Measurements from ENCODE around the gene SRRM3. TPM values are rescaled to one million over a fixed set of nuclear protein-coding genes. Genes with fewer than 3 reads are reported as not detected.

SRRM3 gene
- polyA plus RNA-seq, 1 donor from 2014 or later = 34.9 TPM

GRCh38 chr7:76185187-76185896, 16.4 kb upstream of the SRRM3 start:
- Histone ChIP-seq H3K9ac (ENCODE audit: low read length) (peak overlapping the region; percentile 63), H3K4me2 (ENCODE audit: low read length) (no peak overlapping the region), H4K20me1 (ENCODE audit: insufficient read depth) (no peaks in the 10 kb centered on the region), H2AFZ (ENCODE audit: low read depth, low read length) (peak overlapping the region; percentile 71), H3K79me2 (replicated peaks; ENCODE audit: insufficient read depth, low read length) (no peaks in the 10 kb centered on the region), H3K4me3 (ENCODE audit: low read length) (peak overlapping the region; percentile 25), H3K9me2 (ENCODE audit: insufficient read depth, low read length) (no peaks in the 10 kb centered on the region), H3F3A (ENCODE audit: insufficient read depth, low read length, poor library complexity, severe bottlenecking) (no peaks in the 10 kb centered on the region), H3K27ac (ENCODE audit: low read length) (peak overlapping the region; percentile 81), H3K36me3 (ENCODE audit: insufficient read depth, low read length) (no peaks in the 10 kb centered on the region), H3K27me3 (ENCODE audit: insufficient read depth, low read depth, low read length) (no peaks in the 10 kb centered on the region), H3K9me3 (ENCODE audit: low read length) (no peaks in the 10 kb centered on the region)
- TF ChIP-seq TAF1 (IDR thresholded peaks at IDR 0.05; ENCODE audit: low read depth) (no peak), EP300 (conservative IDR thresholded peaks at IDR 0.05; ENCODE audit: poor library complexity, severe bottlenecking) (peak; percentile 42)

GRCh38 chr7:76187272-76187671, 14.4 kb upstream of the SRRM3 start:
- H3K4me3 ChIP-seq (ENCODE audit: low read length) = no peak overlapping the region
- H3K9me3 ChIP-seq (ENCODE audit: low read length) = no peaks in the 10 kb centered on the region
- no peaks in the 10 kb centered on the region for H4K20me1 ChIP-seq (ENCODE audit: insufficient read depth)
- no peaks in the 10 kb centered on the region for H3K79me2 ChIP-seq (replicated peaks; ENCODE audit: insufficient read depth, low read length)
- no peak overlapping the region for H2AFZ ChIP-seq (ENCODE audit: low read depth, low read length)
- H3K4me2 ChIP-seq (ENCODE audit: low read length) = no peak overlapping the region
- H3F3A ChIP-seq (ENCODE audit: insufficient read depth, low read length, poor library complexity, severe bottlenecking) = no peaks in the 10 kb centered on the region
- H3K9me2 ChIP-seq (ENCODE audit: insufficient read depth, low read length) = no peaks in the 10 kb centered on the region
- TF ChIP-seq POLR2AphosphoS5 (IDR thresholded peaks at IDR 0.05) (no peak), RAD21 (conservative IDR thresholded peaks at IDR 0.05) (no peak), EZH2 (IDR thresholded peaks at IDR 0.05; ENCODE audit: borderline replicate concordance, insufficient read depth, low read length, poor library complexity, severe bottlenecking) (no peak), CTCF (IDR thresholded peaks at IDR 0.05; ENCODE audit: poor library complexity, severe bottlenecking) (no peak), REST (IDR thresholded peaks at IDR 0.05; ENCODE audit: borderline replicate concordance) (no peak)
- no peak overlapping the region for H3K27ac ChIP-seq (ENCODE audit: low read length)
- H3K36me3 ChIP-seq (ENCODE audit: insufficient read depth, low read length) = no peaks in the 10 kb centered on the region
- no peak overlapping the region for H3K9ac ChIP-seq (ENCODE audit: low read length)
- H3K27me3 ChIP-seq (ENCODE audit: insufficient read depth, low read depth, low read length) = no peaks in the 10 kb centered on the region

GRCh38 chr7:76189276-76189675, 12.4 kb upstream of the SRRM3 start:
- Histone ChIP-seq H3K36me3 (ENCODE audit: insufficient read depth, low read length) (no peaks in the 10 kb centered on the region), H3K27me3 (ENCODE audit: insufficient read depth, low read depth, low read length) (no peaks in the 10 kb centered on the region), H3K27ac (ENCODE audit: low read length) (no peak overlapping the region), H3K79me2 (replicated peaks; ENCODE audit: insufficient read depth, low read length) (no peaks in the 10 kb centered on the region), H3K9ac (ENCODE audit: low read length) (no peak overlapping the region), H3K9me2 (ENCODE audit: insufficient read depth, low read length) (no peaks in the 10 kb centered on the region), H3K4me3 (ENCODE audit: low read length) (no peak overlapping the region), H4K20me1 (ENCODE audit: insufficient read depth) (no peaks in the 10 kb centered on the region), H3K9me3 (ENCODE audit: low read length) (no peaks in the 10 kb centered on the region), H3K4me2 (ENCODE audit: low read length) (no peak overlapping the region), H3F3A (ENCODE audit: insufficient read depth, low read length, poor library complexity, severe bottlenecking) (no peaks in the 10 kb centered on the region), H2AFZ (ENCODE audit: low read depth, low read length) (no peak overlapping the region)
- TF ChIP-seq TAF1 (IDR thresholded peaks at IDR 0.05; ENCODE audit: low read depth) (no peak), SMC3 (conservative IDR thresholded peaks at IDR 0.05; ENCODE audit: poor library complexity) (no peak), RAD21 (conservative IDR thresholded peaks at IDR 0.05) (no peak), EP300 (conservative IDR thresholded peaks at IDR 0.05; ENCODE audit: poor library complexity, severe bottlenecking) (no peak), EZH2 (IDR thresholded peaks at IDR 0.05; ENCODE audit: borderline replicate concordance, insufficient read depth, low read length, poor library complexity, severe bottlenecking) (no peak), MXI1 (conservative IDR thresholded peaks at IDR 0.05; ENCODE audit: poor library complexity, severe bottlenecking) (no peak), POLR2AphosphoS5 (IDR thresholded peaks at IDR 0.05) (no peak), REST (IDR thresholded peaks at IDR 0.05; ENCODE audit: borderline replicate concordance) (no peak), CTCF (IDR thresholded peaks at IDR 0.05; ENCODE audit: poor library complexity, severe bottlenecking) (no peak)

All from neural cell (in vitro differentiated cells).